Progenitor cell of endocrine pancreas (in vitro differentiated cells): Measurements from ENCODE around the gene STARD10. TPM values are rescaled to one million over a fixed set of nuclear protein-coding genes. Genes with fewer than 3 reads are reported as not detected.
A peak's percentile ranks its signal among the peaks of the same experiment; 100 is the strongest.

Source experiments
- DNase-seq: peaks from one replicate; pipeline ENCODE4 v3.0.0; 2021; ENCODE audit warnings: low spot score; ENCODE audit not compliant: unreplicated experiment
- H3K27ac Mint-ChIP-seq: 2 replicates; pipeline ENCODE4 v1.8.0; 2021; ENCODE audit warnings: mild to moderate bottlenecking, moderate library complexity, mixed read lengths
- H3K27me3 Mint-ChIP-seq: 2 replicates; pipeline ENCODE4 v1.8.0; 2021; ENCODE audit warnings: mixed read lengths
- H3K36me3 Mint-ChIP-seq: 2 replicates; pipeline ENCODE4 v1.8.0; 2022; ENCODE audit warnings: mixed read lengths; ENCODE audit not compliant: insufficient read depth
- H3K4me1 Mint-ChIP-seq: 2 replicates; pipeline ENCODE4 v1.8.0; 2021; ENCODE audit warnings: low read depth, mixed read lengths
- H3K4me3 Mint-ChIP-seq: 2 replicates; pipeline ENCODE4 v1.8.0; 2021; ENCODE audit warnings: low read depth, mild to moderate bottlenecking, moderate library complexity, mixed read lengths
- H3K9me3 Mint-ChIP-seq: 2 replicates; pipeline ENCODE4 v1.8.0; 2021; ENCODE audit warnings: low read depth, mixed read lengths
- CTCF ChIP-seq: fragments of 200-600 bp; sonication (generic); IDR thresholded peaks from one replicate; pipeline ENCODE4 v1.5.0; 2021; ENCODE audit warnings: antibody characterized with exemption, mild to moderate bottlenecking; ENCODE audit not compliant: unreplicated experiment
- total RNA-seq: library from RNA; stranded (reverse); gene quantifications from 2 replicates; pipeline ENCODE4 v1.2.1, GENCODE V29; 2021

Gene STARD10
- total RNA-seq, 1 donor from 2014 or later: 212 TPM

- H3K4me3 Mint-ChIP-seq: no peak overlapping the region
- H3K4me1 Mint-ChIP-seq: peaks cover 5% of the 10 kb centered on the region
- no peaks in the 10 kb centered on the region for H3K9me3 Mint-ChIP-seq
- no peak for TF ChIP-seq CTCF
- peaks cover 6% of the 10 kb centered on the region for H3K27me3 Mint-ChIP-seq
- DNase-seq: no peak
- peaks cover 3% of the 10 kb centered on the region for H3K36me3 Mint-ChIP-seq
- H3K27ac Mint-ChIP-seq: peak overlapping the region; percentile 49
Observed at GRCh38 chr11:72824811-72825505, 31.1 kb upstream of the STARD10 start.

- DNase-seq: no peak
- peaks cover 5% of the 10 kb centered on the region for H3K4me1 Mint-ChIP-seq
- H3K27ac Mint-ChIP-seq: no peak overlapping the region
- H3K4me3 Mint-ChIP-seq: no peak overlapping the region
- H3K9me3 Mint-ChIP-seq: no peaks in the 10 kb centered on the region
- H3K27me3 Mint-ChIP-seq: peaks cover 10% of the 10 kb centered on the region
- TF ChIP-seq CTCF: no peak
- peaks cover 4% of the 10 kb centered on the region for H3K36me3 Mint-ChIP-seq
Observed at GRCh38 chr11:72824020-72824419, 30.2 kb upstream of the STARD10 start.

- H3K36me3 Mint-ChIP-seq: peaks cover 6% of the 10 kb centered on the region
- H3K4me3 Mint-ChIP-seq: no peak overlapping the region
- peaks cover 5% of the 10 kb centered on the region for H3K4me1 Mint-ChIP-seq
- TF ChIP-seq CTCF: no peak
- H3K27ac Mint-ChIP-seq: no peak overlapping the region
- peaks cover 11% of the 10 kb centered on the region for H3K27me3 Mint-ChIP-seq
- H3K9me3 Mint-ChIP-seq: no peaks in the 10 kb centered on the region
- DNase-seq: no peak
Observed at GRCh38 chr11:72823105-72823804, 29.4 kb upstream of the STARD10 start.

GRCh38 chr11:72821920-72822799 is 28.3 kb upstream of the STARD10 start:
- DNase-seq: peak; percentile 92
- peaks cover 5% of the 10 kb centered on the region for H3K4me1 Mint-ChIP-seq
- H3K4me3 Mint-ChIP-seq: peak overlapping the region; percentile 66
- H3K27ac Mint-ChIP-seq: no peak overlapping the region
- H3K36me3 Mint-ChIP-seq: peaks cover 9% of the 10 kb centered on the region
- H3K27me3 Mint-ChIP-seq: peaks cover 11% of the 10 kb centered on the region
- peak; percentile 46 for TF ChIP-seq CTCF
- no peaks in the 10 kb centered on the region for H3K9me3 Mint-ChIP-seq
